ENCODE results near the gene AIMP2.

- TF ChIP-seq MYC (IDR thresholded peaks at IDR 0.05; ENCODE audit: low read depth, low read length), result no peak
- no peak for TF ChIP-seq CTCF (IDR thresholded peaks at IDR 0.05; ENCODE audit: low read depth, low read length)
These were observed 14.9 kb downstream of the AIMP2 start for GRCh38 chr7:6023974-6024435.
